PC-3 (cell line): Measurements from ENCODE around the gene ANKIB1.

Source experiments
- CTCF ChIP-seq: fragments of 300-600 bp; sonication (generic); conservative IDR thresholded peaks from 2 replicates; pipeline ENCODE4 v1.5.1; 2017; ENCODE audit warnings: antibody characterized with exemption, low read depth, mild to moderate bottlenecking, low read length
- EZH2 ChIP-seq: fragments of 300-600 bp; sonication (generic); IDR thresholded peaks from one replicate; pipeline ENCODE4 v1.6.1; 2017; ENCODE audit warnings: antibody characterized with exemption, mild to moderate bottlenecking, low read length; ENCODE audit not compliant: unreplicated experiment
- EZH2phosphoT487 ChIP-seq: fragments of 300-600 bp; sonication (generic); IDR thresholded peaks from 2 replicates; pipeline ENCODE4 v1.6.1; 2018; ENCODE audit warnings: mild to moderate bottlenecking, antibody characterized with exemption, low read length, borderline replicate concordance

DNA sequence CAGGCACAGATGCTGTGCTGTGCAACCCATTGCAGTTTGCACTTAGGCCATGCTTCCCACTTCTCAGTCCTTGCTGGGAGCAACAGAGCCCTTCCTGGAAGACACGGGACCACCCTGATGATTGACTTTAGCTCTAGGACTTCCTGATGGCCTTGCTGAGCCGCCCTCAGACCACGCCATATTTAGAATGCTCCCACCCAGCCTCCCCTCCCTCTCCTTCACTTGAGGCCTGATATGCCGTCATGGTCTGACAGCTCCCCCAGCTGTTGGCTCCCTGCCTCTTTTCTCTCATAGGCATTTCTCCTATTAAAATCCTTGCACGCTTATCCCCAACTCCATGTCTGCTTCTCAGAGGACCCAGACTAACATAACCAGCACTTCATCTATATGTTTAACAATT lies 172.1 kb downstream of the ANKIB1 start:
- no peak for TF ChIP-seq CTCF
- TF ChIP-seq EZH2phosphoT487, result no peak
- no peak for TF ChIP-seq EZH2
